ENCODE measurements around the gene NT5DC4. TPM values are rescaled to one million over a fixed set of nuclear protein-coding genes. Genes with fewer than 3 reads are reported as not detected.

Gene NT5DC4
- total and polyA plus RNA-seq, 2 of the 8 experiments (the other 6 are each of a cell fraction or from before 2014, with no cell fraction given), result not detected

GRCh38 chr2:112722816-112723546 lies 2.2 kb downstream of the NT5DC4 start:
- Histone ChIP-seq H2AFZ (ENCODE audit: low read length) (no peak overlapping the region), H4K20me1 (replicated peaks in 1 of 2; ENCODE audit: control insufficient read depth in 1 of 2, insufficient read depth in 2 of 2, low read length in 2 of 2) (no peaks in the 10 kb centered on the region), H4K5ac (ENCODE audit: insufficient read length, low read depth, low read length) (no peak overlapping the region), H3K18ac (ENCODE audit: extremely low read depth, low read length) (no peak overlapping the region), H2BK20ac (ENCODE audit: low read length) (no peak overlapping the region), H3K36me3 (ENCODE audit: control insufficient read depth in 2 of 4, insufficient read depth in 4 of 4, low read length in 3 of 4) (no peaks in the 10 kb centered on the region), H3K27me3 (replicated peaks in 1 of 4; ENCODE audit: control insufficient read depth in 3 of 4, extremely low read depth in 1 of 4, insufficient read depth in 3 of 4, low read length in 3 of 4) (no peaks in the 10 kb centered on the region), H2BK15ac (ENCODE audit: low read length) (no peak overlapping the region), H3K9me3 (ENCODE audit: insufficient read depth in 2 of 2, low read depth in 1 of 2, low read length in 1 of 2) (no peaks in the 10 kb centered on the region), H2AK5ac (ENCODE audit: low read depth, low read length) (no peak overlapping the region), H3K79me2 (ENCODE audit: control insufficient read depth in 1 of 2, insufficient read depth in 2 of 2, low read length in 2 of 2) (no peaks in the 10 kb centered on the region), H3K79me1 (ENCODE audit: low read depth, low read length) (no peaks in the 10 kb centered on the region), H2BK5ac (ENCODE audit: low read depth, low read length) (no peak overlapping the region), H3K4me2 (ENCODE audit: insufficient read depth in 1 of 2, low read depth in 2 of 2, low read length in 2 of 2) (no peak overlapping the region), H3K23ac (ENCODE audit: insufficient read length) (no peak overlapping the region), H4K8ac (ENCODE audit: extremely low read depth, insufficient read depth, low read length) (no peak overlapping the region), H2BK12ac (ENCODE audit: low read depth, low read length) (no peak overlapping the region), H3K56ac (replicated peaks; ENCODE audit: insufficient read length, low read depth, low read length) (no peak overlapping the region), H2BK120ac (replicated peaks; ENCODE audit: low read depth, low read length) (no peak overlapping the region), H3K14ac (ENCODE audit: insufficient read length) (no peak overlapping the region), H3K4me3 (ENCODE audit: extremely low read depth in 1 of 4, insufficient read depth in 2 of 4, low read depth in 3 of 4, low read length in 4 of 4) (no peak overlapping the region), H3K23me2 (ENCODE audit: low read depth, low read length) (no peaks in the 10 kb centered on the region), H3K9ac (replicated peaks in 1 of 4; ENCODE audit: extremely low read depth in 1 of 4, low read depth in 3 of 4, low read length in 3 of 4) (no peak overlapping the region), H3K27ac (ENCODE audit: low read depth, low read length) (no peak overlapping the region), H4K91ac (replicated peaks; ENCODE audit: insufficient read length, low read length) (no peak overlapping the region), H3K4ac (replicated peaks; ENCODE audit: insufficient read length, low read depth, low read length) (no peak overlapping the region), H3K4me1 (replicated peaks in 1 of 4; ENCODE audit: control insufficient read depth in 3 of 4, insufficient read depth in 4 of 4, low read length in 3 of 4) (no peaks in the 10 kb centered on the region; a peak in 2 of 7 replicates)
- DNase-seq (ENCODE audit: low read depth in 1 of 2, low spot score in 2 of 2), result no peak
- WGBS, 2 experiments (ENCODE audit: extremely low coverage in 1 of 2, insufficient coverage in 1 of 2, insufficient read length in 1 of 2, insufficient replicate concordance in 2 of 2, low coverage in 1 of 2, low lambda C conversion rate in 2 of 2, missing lambda C conversion rate in 1 of 2), result 83% methylated on average over 9 of the region's 9 CpGs; no CpG with 5 or more reads in 1 of the 2 experiments
- ChIA-PET CTCF (ENCODE audit: partially characterized antibody) (interaction anchor here (0.6 to 10.5 kb wide), 14 partner anchors 18 to 162 kb away, joined by 3 to 185 read pairs (median 4); no protein-coding TSS in a partner anchor), POLR2A (ENCODE audit: partially characterized antibody) (no interaction called here)
- FAIRE-seq, result no peak
- TF ChIP-seq SAP30 (IDR thresholded peaks at IDR 0.05; ENCODE audit: insufficient read depth, insufficient replicate concordance, low read length) (no peak), POLR2A (IDR thresholded peaks at IDR 0.05; ENCODE audit: control extremely low read depth in 1 of 2, low read depth in 2 of 2, low read length in 2 of 2) (no peak), YY1 (IDR thresholded peaks at IDR 0.05; ENCODE audit: low read depth, low read length) (no peak)

Data from H1 (cell line).